22Rv1 (cell line): ENCODE data around the gene SMOC2.
"Not testable (repeated sequence)": the region's sequence is repeated elsewhere in the genome, so short reads cannot be mapped to it uniquely, and the experiment has no call there.

Experiments used
- H3K27ac ChIP-seq: fragments of 450-650 bp; 2 replicates; pipeline ENCODE4 v1.5.1; 2017
- ZFX ChIP-seq: fragments of 450-650 bp; IDR thresholded peaks from 2 replicates; pipeline ENCODE4 v1.6.1; 2017; ENCODE audit warnings: antibody characterized with exemption, borderline replicate concordance
- TF ChIP-seq, protein P1 (sequence below): fragments of 450-650 bp; IDR thresholded peaks from 2 replicates; pipeline ENCODE4 v1.5.1; 2017; ENCODE audit warnings: mild to moderate bottlenecking

Gene SMOC2

DNA sequence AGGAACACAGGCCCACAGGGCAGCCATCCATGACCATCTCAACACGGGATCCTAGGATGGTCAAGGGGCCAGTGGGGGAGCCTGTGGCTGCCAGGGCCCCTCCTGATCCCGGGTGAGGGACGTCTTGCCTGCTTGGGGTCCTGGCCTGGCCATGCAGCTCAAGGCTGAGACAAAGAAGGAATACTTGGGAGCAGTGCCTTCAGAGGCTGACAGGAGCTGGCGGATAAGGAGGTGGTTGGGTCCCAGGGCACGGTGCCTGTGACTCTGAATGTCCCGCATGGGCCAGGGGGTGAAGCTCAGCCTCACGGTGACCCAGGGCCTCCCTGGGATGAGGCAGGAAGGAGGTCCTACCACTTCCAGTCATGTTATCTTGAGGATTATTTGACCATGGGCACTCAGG, 95.2 kb downstream of the SMOC2 start:
- H3K27ac ChIP-seq = no peak overlapping the region
- TF ChIP-seq ZFX = no peak
- TF ChIP-seq, protein P1, sequence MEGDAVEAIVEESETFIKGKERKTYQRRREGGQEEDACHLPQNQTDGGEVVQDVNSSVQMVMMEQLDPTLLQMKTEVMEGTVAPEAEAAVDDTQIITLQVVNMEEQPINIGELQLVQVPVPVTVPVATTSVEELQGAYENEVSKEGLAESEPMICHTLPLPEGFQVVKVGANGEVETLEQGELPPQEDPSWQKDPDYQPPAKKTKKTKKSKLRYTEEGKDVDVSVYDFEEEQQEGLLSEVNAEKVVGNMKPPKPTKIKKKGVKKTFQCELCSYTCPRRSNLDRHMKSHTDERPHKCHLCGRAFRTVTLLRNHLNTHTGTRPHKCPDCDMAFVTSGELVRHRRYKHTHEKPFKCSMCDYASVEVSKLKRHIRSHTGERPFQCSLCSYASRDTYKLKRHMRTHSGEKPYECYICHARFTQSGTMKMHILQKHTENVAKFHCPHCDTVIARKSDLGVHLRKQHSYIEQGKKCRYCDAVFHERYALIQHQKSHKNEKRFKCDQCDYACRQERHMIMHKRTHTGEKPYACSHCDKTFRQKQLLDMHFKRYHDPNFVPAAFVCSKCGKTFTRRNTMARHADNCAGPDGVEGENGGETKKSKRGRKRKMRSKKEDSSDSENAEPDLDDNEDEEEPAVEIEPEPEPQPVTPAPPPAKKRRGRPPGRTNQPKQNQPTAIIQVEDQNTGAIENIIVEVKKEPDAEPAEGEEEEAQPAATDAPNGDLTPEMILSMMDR = no peak

DNA sequence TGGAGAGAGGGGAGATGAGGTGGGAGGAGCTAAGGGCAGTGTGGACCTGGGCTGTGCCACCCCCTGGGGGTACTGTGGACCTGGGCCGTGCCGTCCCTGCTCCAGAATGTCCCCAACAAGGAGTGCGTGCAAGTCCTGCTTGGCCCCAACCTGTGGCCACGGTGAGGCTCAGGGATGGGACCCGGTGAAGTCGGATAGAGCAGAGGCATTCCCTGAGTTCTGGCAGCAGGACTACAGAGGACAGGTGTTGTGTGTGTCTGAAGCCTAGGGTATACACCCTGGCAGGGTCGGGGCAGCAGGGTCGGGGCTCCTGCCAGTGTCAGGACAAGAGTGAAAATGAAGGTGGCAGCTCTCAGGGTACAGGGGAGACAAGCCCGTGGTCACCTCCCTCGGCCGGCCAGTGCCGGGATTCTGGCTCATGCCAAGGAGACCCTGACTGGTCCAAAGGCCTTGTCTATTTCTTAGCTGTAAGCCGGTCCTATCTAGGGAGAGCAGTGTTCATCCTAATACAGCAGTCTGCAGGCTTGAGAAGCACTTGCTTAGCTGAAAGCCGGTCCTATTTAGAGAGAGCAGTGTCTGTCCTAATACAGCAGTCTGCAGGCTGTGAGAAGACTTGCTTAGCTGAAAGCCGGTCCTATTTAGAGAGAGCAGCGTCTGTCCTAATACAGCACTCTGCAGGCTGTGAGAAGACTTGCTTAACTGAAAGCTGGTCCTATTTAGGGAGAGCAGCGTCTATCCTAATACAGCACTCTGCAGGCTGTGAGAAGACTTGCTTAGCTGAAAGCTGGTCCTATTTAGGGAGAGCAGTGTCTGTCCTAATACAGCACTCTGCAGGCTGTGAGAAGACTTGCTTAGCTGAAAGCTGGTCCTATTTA, 95.9 kb downstream of the SMOC2 start:
- TF ChIP-seq, protein P1 = no peak
- TF ChIP-seq ZFX = no peak
- H3K27ac ChIP-seq = no peak overlapping the region

DNA sequence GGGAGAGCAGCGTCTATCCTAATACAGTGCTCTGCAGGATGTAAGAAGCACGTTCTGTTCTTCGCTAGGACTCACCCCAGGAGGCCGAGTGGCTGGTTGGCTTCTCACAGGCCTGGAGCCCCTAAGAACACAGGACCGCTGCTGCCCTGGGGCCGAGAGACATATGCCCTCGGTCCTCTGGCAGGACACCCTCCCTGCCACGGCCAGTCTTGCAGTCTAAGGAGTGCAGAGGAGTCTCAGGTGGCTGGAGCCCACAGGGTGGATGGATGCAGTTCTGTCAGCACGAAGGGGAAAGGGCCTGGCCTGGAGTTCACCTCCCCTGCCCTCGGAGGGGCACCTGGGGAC, 96.5 kb downstream of the SMOC2 start:
- no peak for TF ChIP-seq ZFX
- TF ChIP-seq, protein P1 = no peak

DNA sequence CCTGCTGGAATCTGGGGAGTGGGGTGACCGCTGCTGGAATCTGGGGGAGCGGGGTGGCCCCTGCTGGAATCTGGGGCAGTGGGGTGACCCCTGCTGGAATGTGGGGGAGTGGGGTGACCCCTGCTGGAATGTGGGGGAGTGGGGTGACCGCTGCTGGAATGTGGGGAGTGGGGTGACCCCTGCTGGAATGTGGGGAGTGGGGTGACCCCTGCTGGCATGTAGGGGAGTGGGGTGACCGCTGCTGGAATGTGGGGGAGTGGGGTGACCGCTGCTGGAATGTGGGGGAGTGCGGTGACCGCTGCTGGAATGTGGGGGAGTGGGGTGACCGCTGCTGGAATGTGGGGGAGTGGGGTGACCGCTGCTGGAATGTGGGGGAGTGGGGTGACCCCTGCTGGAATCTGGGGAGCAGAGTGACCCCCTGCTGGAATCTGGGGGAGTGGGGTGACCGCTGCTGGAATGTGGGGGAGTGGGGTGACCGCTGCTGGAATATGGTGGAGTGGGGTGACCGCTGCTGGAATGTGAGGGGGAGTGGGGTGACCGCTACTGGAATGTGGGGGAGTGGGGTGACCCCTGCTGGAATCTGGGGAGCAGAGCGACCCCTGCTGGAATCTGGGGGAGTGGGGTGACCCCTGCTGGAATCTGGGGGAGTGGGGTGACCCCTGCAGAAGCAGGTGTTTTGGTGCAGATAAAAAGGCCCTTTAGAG, 97.4 kb downstream of the SMOC2 start:
- H3K27ac ChIP-seq = not testable (repeated sequence)

More for the DNA sequence above, 96.5 kb downstream of the SMOC2 start:
- no peak overlapping the region for H3K27ac ChIP-seq

DNA sequence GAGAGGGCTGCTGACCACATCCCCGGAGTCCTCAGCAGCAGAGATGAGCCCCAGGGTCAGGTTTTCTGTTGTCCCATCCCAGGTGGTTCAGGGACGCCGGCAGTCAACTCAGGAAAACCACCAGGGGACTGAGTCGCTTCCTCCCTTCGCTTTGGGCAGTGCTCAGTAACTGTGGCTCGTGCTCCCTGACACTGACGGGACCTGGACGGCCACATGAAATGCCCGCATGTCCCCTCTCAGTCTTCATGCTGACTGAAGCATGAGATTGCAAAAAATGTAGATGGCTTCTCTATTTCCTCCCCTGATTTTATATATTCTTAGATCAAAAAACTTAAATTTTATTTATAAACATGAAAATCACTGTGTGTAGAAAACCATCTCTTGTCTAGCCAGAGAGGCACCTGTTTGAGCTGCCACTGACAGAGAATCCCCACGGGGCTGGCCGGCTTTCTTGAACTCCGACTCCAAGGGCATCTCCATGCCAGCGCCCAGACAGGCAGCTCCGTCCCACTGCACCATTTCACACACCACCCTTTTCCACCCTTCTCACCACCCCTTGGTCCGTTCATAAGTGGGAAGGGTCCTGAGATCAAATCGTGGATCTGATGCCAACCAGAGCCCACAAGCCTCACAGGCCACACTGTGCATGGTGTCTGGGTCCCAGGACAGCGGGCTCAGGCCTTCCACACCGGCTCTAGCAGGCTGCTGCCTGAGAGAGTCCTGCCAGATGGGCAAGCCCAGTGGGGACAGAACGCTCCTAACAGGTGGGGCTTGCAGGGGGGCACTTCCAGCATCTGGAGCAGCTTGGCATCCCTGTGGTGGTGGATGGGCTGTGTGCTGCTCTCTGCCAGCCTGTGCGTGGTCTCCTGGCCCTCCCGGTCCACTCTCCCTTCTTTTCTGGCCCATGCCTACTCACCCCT, 98.2 kb downstream of the SMOC2 start:
- TF ChIP-seq, protein P1 = no peak
- TF ChIP-seq ZFX = no peak

DNA sequence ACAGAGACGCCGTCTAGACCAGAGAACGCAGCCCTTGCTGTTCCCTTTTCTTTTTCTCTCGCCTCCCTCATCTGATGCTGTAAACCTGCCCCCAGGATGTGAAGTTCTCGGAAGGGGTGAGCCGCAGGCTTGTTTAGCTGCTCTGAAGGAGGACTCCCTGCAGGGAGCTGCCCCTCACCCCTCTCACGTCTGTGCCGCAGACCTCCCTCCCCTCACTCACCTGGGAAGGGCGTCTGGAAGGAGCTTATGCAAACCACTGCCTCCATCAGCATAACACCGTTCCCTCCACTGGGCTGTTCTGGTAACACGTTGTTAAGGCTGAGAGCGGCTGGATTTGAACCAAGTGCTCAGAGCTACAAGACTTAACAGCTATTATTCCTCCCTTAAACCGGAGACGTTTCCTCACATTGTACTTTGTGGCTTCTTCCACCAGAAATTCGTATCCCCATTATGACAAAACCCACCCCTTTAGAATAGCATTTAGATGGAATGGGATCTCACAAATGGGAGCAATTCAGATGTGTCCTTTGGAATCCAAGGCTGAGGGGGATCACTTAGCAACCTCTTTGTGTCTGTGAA, 99.8 kb downstream of the SMOC2 start:
- TF ChIP-seq ZFX = no peak
- TF ChIP-seq, protein P1 = no peak
- no peak overlapping the region for H3K27ac ChIP-seq

More for the DNA sequence above, 98.2 kb downstream of the SMOC2 start:
- H3K27ac ChIP-seq = no peak overlapping the region

DNA sequence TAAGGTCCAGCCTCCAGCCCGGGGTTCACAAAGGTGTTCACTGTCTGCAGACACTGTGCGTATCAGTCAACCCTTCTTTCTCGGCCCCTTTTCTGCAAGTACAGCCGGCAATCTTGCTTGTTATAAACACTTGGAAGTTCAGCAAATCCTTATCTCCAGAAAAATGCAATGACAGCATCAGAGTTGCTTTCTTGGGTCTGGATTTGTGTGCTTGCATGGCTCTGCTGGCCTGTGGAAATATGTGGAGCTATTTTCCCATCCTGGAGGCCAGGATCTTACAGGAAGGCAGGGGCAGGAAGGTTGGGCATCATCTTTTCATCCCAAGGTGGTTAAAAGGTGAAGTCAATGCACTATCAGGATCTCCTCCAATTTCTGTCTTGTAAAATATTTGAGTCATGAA, 100.3 kb downstream of the SMOC2 start:
- TF ChIP-seq, protein P1 = no peak
- no peak for TF ChIP-seq ZFX
- H3K27ac ChIP-seq = no peak overlapping the region
